Measurements from ENCODE around the gene IL31RA.

The IL31RA gene

DNA sequence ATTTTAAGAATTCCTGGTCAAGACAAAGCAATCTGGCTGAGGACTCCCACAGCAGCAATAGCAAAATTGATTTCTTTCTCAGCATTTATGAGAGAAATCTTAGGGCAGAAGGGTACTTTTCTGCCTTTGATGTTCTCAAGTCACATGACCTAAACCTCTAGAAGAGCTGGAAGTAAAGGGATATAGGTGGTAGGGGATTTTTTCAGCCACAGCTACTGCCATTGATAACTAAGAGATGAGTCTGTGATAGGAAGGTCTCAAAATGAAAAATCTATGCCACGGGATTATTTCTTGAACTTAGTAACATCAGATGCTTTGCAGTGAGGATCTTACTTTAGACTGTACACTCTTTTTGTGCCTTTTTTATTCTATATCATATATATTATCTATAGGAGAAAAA lies 108.1 kb downstream of the IL31RA start:
- H3K4me3 ChIP-seq (ENCODE audit: low read depth in 1 of 2, low read length in 1 of 2) = no peak overlapping the region
- H3K9me3 ChIP-seq = no peaks in the 10 kb centered on the region
- TF ChIP-seq, protein P1, sequence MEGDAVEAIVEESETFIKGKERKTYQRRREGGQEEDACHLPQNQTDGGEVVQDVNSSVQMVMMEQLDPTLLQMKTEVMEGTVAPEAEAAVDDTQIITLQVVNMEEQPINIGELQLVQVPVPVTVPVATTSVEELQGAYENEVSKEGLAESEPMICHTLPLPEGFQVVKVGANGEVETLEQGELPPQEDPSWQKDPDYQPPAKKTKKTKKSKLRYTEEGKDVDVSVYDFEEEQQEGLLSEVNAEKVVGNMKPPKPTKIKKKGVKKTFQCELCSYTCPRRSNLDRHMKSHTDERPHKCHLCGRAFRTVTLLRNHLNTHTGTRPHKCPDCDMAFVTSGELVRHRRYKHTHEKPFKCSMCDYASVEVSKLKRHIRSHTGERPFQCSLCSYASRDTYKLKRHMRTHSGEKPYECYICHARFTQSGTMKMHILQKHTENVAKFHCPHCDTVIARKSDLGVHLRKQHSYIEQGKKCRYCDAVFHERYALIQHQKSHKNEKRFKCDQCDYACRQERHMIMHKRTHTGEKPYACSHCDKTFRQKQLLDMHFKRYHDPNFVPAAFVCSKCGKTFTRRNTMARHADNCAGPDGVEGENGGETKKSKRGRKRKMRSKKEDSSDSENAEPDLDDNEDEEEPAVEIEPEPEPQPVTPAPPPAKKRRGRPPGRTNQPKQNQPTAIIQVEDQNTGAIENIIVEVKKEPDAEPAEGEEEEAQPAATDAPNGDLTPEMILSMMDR (IDR thresholded peaks at IDR 0.05) = no peak
- H3K27me3 ChIP-seq = no peaks in the 10 kb centered on the region
- H3K36me3 ChIP-seq = no peaks in the 10 kb centered on the region
- no peak overlapping the region for H3K27ac ChIP-seq
- H3K4me1 ChIP-seq (ENCODE audit: control insufficient read depth in 1 of 2, insufficient read depth in 1 of 2, low read depth in 1 of 2, low read length in 1 of 2) = no peaks in the 10 kb centered on the region

DNA sequence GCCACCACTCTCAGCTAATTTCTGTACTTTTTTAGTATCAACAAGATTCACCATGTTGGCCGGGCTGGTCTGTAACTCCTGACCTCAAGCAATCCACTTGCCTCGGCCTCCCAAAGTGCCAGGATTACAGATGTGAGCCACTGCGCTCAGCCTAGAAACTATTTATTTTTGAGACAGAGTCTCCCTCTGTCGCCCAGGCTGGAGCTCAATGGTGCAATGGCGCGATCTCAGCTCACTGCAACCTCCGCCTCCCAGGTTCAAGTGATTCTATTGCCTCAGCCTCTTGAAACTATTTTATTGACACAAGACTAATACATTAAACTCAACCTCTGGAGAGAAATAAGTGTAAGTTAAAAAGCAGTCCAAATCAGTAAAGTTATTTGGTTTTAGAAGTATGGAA lies 109.6 kb downstream of the IL31RA start:
- Histone ChIP-seq H3K27me3 (no peaks in the 10 kb centered on the region), H3K4me3 (ENCODE audit: low read depth in 1 of 2, low read length in 1 of 2) (no peak overlapping the region), H3K36me3 (no peaks in the 10 kb centered on the region), H3K4me1 (ENCODE audit: control insufficient read depth in 1 of 2, insufficient read depth in 1 of 2, low read depth in 1 of 2, low read length in 1 of 2) (no peaks in the 10 kb centered on the region), H3K27ac (no peak overlapping the region), H3K9me3 (no peaks in the 10 kb centered on the region)
- TF ChIP-seq, protein P1 (IDR thresholded peaks at IDR 0.05) = no peak

DNA sequence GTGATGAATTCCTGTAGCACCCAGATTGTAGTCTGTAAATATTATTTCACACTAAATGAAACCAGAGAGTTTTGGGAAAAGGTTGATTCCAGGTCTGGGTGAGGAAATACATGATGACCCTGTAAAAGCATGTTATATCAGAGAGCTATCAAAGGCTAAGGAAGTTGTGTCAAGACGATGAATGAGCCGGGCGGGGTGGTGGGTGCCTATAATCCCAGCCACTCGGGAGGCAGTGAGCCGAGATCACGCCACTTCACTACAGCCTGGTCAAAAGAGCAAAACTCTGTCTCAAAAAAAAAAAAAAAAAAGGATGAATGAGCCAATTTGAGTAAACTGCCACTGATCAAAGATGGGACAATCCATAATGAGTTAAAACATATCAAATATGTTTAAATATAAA lies 114.4 kb downstream of the IL31RA start:
- H3K27ac ChIP-seq = no peak overlapping the region
- no peak overlapping the region for H3K4me3 ChIP-seq (ENCODE audit: low read depth in 1 of 2, low read length in 1 of 2)
- H3K36me3 ChIP-seq = no peaks in the 10 kb centered on the region
- TF ChIP-seq, protein P1 (IDR thresholded peaks at IDR 0.05) = no peak
- no peaks in the 10 kb centered on the region for H3K27me3 ChIP-seq
- no peaks in the 10 kb centered on the region for H3K9me3 ChIP-seq
- H3K4me1 ChIP-seq (ENCODE audit: control insufficient read depth in 1 of 2, insufficient read depth in 1 of 2, low read depth in 1 of 2, low read length in 1 of 2) = no peaks in the 10 kb centered on the region

DNA sequence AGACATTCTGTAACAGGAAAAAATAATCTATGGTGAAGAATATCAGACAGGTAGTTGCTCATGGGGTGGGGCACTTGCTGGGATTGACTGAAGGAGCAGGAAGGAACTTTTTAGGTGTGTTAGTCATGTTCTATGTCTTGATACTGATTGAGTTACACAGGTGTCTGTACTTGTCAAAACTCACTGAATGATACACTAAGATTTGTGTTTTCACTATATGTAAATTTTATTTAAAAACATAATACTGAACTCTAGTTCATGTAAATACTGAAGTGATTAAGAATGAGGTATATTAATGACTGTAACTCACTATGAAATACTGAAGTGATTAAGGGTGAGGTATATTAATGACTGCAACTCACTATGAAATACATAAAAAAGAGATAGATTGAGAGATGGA lies 115.1 kb downstream of the IL31RA start:
- no peaks in the 10 kb centered on the region for H3K27me3 ChIP-seq
- TF ChIP-seq, protein P1 (IDR thresholded peaks at IDR 0.05) = no peak
- no peak overlapping the region for H3K4me3 ChIP-seq (ENCODE audit: low read depth in 1 of 2, low read length in 1 of 2)
- H3K27ac ChIP-seq = no peak overlapping the region
- no peaks in the 10 kb centered on the region for H3K9me3 ChIP-seq
- no peaks in the 10 kb centered on the region for H3K36me3 ChIP-seq
- H3K4me1 ChIP-seq (ENCODE audit: control insufficient read depth in 1 of 2, insufficient read depth in 1 of 2, low read depth in 1 of 2, low read length in 1 of 2) = no peaks in the 10 kb centered on the region

DNA sequence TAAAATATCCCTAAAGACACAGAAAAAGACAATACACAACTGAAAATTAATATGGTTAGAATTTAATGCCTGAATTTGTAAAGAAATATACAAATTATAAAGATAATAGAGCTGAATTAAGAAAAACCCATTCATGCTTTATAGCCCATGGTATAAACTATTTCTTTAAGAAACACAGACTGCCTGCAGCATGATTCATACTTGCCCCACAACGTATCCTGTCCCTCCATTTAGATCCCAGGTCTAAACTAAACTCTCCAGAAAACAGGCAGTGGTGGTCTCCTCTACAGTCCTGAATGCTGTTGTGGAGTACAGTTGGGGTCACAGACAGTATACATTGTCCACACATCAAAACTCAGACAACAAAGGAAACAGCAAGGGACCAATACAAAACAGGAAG lies 118.8 kb downstream of the IL31RA start:
- no peak overlapping the region for H3K4me3 ChIP-seq (ENCODE audit: low read depth in 1 of 2, low read length in 1 of 2)
- TF ChIP-seq, protein P1 (IDR thresholded peaks at IDR 0.05) = no peak
- no peaks in the 10 kb centered on the region for H3K36me3 ChIP-seq
- no peak overlapping the region for H3K27ac ChIP-seq
- H3K4me1 ChIP-seq (ENCODE audit: control insufficient read depth in 1 of 2, insufficient read depth in 1 of 2, low read depth in 1 of 2, low read length in 1 of 2) = no peaks in the 10 kb centered on the region
- H3K9me3 ChIP-seq = no peaks in the 10 kb centered on the region
- H3K27me3 ChIP-seq = no peaks in the 10 kb centered on the region
